BLaER1 treated with 17β-estradiol and CSF1 and Interleukin-3, amounts not matched to agents 10 nM and 100 nM (cell line): ENCODE data around the gene C3.

Source experiments
- H3K27ac ChIP-seq, 11 experiments: shearing (Covaris generic); formaldehyde crosslinking; 2 replicates each; pipeline ENCODE4 v1.8.1; 2022
- H3K27me3 ChIP-seq, 11 experiments: shearing (Covaris generic); formaldehyde crosslinking; 2 replicates each; pipeline ENCODE4 v1.8.1; 2022
- H3K36me3 ChIP-seq, 11 experiments: shearing (Covaris generic); formaldehyde crosslinking; 2 replicates each; pipeline ENCODE4 v1.8.1; 2022
- H3K4me1 ChIP-seq, 10 experiments: shearing (Covaris generic); formaldehyde crosslinking; 2 replicates each; pipeline ENCODE4 v1.8.1; 2022
- H3K4me2 ChIP-seq, 11 experiments: shearing (Covaris generic); formaldehyde crosslinking; 2 replicates each; pipeline ENCODE4 v1.8.1; 2022
- H3K4me3 ChIP-seq, 10 experiments: shearing (Covaris generic); formaldehyde crosslinking; 2 replicates each; pipeline ENCODE4 v1.8.1; 2022
- H3K9ac ChIP-seq, 11 experiments: shearing (Covaris generic); formaldehyde crosslinking; 2 replicates each; pipeline ENCODE4 v1.8.1; 2022
- H3K9me3 ChIP-seq, 11 experiments: shearing (Covaris generic); formaldehyde crosslinking; replicated peaks in 1 of 11; 2 replicates each; pipeline ENCODE4 v1.8.1; 2022
- H4K20me1 ChIP-seq, 11 experiments: shearing (Covaris generic); formaldehyde crosslinking; 2 replicates each; pipeline ENCODE4 v1.8.1; 2022
- Cebpa-rat ChIP-seq, 11 experiments: shearing (Covaris generic); IDR thresholded peaks; 2 replicates each; pipeline ENCODE4 v1.8.1; 2022

C3 gene

DNA sequence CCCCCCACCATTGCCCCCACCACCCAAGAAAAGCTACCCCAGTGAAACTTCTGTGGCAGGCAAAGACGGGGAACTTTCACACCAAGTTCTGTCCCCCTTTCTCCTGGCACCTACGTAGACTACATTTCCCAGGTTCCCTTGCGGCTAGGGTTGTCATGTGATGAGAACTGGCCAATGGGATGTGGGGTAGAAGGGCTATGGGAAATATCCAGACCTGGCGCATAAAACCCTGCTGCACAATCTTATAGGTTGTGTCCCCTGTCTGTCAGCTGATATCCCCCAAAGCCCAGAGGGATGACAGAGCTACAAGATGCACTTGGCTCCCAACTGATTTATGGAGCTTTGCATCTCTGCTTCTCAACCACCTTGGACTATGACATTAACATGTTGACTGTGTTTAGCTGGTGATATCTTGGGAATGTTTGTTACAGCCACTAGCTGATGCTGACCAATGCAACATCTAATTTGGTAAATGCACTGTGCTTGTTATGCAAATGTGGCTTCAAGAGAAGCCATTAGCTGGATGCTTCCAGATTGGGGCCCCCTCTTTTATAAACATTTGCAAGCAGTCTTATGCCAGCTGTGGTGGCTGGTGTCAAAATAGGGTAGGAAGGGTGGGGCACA, 40.7 kb upstream of the C3 start:
- H3K4me3 ChIP-seq, result no peak overlapping the region
- peaks cover 0 to 10% (median 0%) of the 10 kb centered on the region in 11 experiments; a peak in 8 of 22 replicates for H3K9me3 ChIP-seq
- H3K4me1 ChIP-seq, result peaks cover 5 to 20% (median 17%) of the 10 kb centered on the region in 10 experiments
- no peak overlapping the region for H3K27ac ChIP-seq
- H4K20me1 ChIP-seq, result no peaks in the 10 kb centered on the region
- H3K27me3 ChIP-seq, result no peaks in the 10 kb centered on the region
- H3K4me2 ChIP-seq, result no peak overlapping the region
- no peaks in the 10 kb centered on the region; a peak in 1 of 22 replicates for H3K36me3 ChIP-seq
- TF ChIP-seq Cebpa-rat (IDR thresholded peaks at IDR 0.05), result no peak
- H3K9ac ChIP-seq, result no peak overlapping the region

DNA sequence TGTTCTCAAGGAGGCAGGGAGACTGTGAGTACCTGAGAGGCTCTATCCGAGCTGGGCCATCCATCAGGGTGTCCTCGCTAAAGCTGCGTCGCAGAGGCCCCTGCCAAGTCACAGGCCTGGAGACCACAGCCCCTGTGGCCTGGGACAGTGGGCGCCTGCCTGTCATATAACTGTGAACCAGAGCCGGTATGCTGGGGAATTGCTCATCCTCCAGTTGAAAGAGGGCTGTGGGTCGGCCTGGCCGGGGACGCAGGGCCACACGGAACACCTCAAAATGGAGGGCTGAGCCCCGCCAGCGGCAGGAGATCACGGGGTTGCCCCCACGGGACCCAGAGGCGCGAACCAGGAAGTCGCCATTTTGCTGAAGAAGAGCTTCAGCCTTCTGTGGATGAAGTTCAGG, 40.2 kb upstream of the C3 start:
- no peaks in the 10 kb centered on the region for H3K27me3 ChIP-seq
- no peak overlapping the region for H3K4me3 ChIP-seq
- H3K4me2 ChIP-seq, result no peak overlapping the region
- no peak overlapping the region for H3K9ac ChIP-seq
- peaks cover 0 to 16% (median 12%) of the 10 kb centered on the region in 10 experiments; a peak in 13 of 20 replicates for H3K4me1 ChIP-seq
- no peak overlapping the region for H3K27ac ChIP-seq
- H3K9me3 ChIP-seq, result peaks cover 0 to 10% (median 0%) of the 10 kb centered on the region in 11 experiments; a peak in 8 of 22 replicates
- TF ChIP-seq Cebpa-rat (IDR thresholded peaks at IDR 0.05), result no peak
- no peaks in the 10 kb centered on the region for H4K20me1 ChIP-seq
- no peaks in the 10 kb centered on the region; a peak in 1 of 22 replicates for H3K36me3 ChIP-seq

DNA sequence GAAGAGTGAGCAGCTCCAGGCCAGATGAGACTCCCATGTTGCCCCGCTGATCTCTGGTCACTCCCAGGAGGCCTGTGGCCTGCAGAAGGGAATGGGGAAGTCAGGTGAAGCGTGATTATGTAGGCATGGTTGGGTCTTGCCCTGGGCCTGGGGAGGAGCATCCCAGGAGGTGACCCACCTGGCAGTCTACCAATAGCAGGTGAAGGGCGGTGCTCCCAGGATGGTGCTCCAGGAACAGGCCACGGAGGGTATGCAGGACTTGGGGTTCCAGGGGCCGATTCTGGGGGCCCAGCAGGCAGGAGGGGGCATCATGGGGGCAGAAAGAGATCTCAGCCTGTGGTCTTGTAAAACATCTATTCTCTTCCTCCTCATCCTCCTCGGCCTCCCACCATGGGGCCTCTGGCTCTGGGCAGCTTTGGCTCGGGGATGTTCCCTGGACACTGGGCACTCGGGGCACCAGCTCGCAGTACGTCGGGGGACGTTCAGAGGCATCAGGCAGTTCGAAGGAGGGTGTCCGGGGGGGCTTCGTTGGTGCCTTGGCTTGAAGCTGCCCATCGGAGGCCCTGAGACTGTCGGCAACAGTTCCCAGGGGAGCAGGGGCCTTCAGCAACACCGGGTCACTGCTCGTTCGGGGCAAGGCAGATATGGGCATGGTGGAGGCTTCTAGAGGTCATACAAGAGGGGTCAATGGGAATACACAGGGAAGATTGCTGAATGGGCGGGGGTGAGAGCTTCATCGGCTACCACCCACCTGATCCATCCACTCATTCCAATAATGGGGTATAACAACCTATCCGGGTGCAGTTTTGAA, 34.4 kb upstream of the C3 start:
- Histone ChIP-seq H3K4me3 (no peak overlapping the region), H3K4me1 (peaks cover 14 to 37% (median 29%) of the 10 kb centered on the region in 10 experiments; a peak in 18 of 20 replicates), H4K20me1 (peaks cover 0 to 19% (median 0%) of the 10 kb centered on the region in 11 experiments; a peak in 2 of 22 replicates), H3K9ac (no peak overlapping the region), H3K27ac (no peak overlapping the region), H3K27me3 (no peaks in the 10 kb centered on the region), H3K9me3 (no peaks in the 10 kb centered on the region), H3K36me3 (peaks cover 7 to 27% (median 25%) of the 10 kb centered on the region in 11 experiments; a peak in 20 of 22 replicates), H3K4me2 (peak overlapping the region in 7 of 11 experiments; percentile 21 to 93 (median 84); a peak in 5 of 22 replicates)
- no peak for TF ChIP-seq Cebpa-rat (IDR thresholded peaks at IDR 0.05)

DNA sequence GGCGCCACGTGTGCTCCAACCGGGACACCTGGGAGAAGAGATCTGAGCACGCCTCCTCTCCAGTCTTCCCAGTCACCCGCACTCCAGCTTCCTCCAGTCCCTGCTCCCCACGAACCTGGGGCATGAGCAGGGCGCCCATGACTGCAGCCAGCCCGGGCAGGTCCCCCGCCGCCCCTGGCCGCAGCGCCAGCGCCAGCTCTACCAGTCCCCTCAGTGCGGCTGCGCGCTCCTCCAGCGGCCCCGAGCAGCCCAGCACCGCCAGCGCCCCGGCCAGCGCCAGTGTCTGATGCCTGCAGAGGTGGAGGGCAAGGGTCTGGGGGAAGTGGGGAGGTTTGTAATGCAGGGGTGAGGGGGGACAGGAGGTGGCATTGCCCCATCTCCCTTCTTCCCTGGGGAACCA, 33.7 kb upstream of the C3 start:
- Histone ChIP-seq H3K9me3 (no peaks in the 10 kb centered on the region), H3K4me3 (peak overlapping the region in 6 of 10 experiments; percentile 45 to 69 (median 57); a peak in 4 of 20 replicates), H4K20me1 (peaks cover 0 to 23% (median 0%) of the 10 kb centered on the region in 11 experiments; a peak in 3 of 22 replicates), H3K4me1 (peaks cover 14 to 37% (median 29%) of the 10 kb centered on the region in 10 experiments; a peak in 18 of 20 replicates), H3K4me2 (peak overlapping the region; percentile 21 to 95 (median 85); a peak in 18 of 22 replicates), H3K27me3 (no peaks in the 10 kb centered on the region), H3K9ac (no peak overlapping the region; a peak in 2 of 22 replicates), H3K36me3 (peaks cover 13 to 35% (median 32%) of the 10 kb centered on the region in 11 experiments), H3K27ac (0 out of 22 replicates have a peak overlapping the region, but pooled peaks of 1 of the 11 experiments have one; percentile 13)
- no peak for TF ChIP-seq Cebpa-rat (IDR thresholded peaks at IDR 0.05)

DNA sequence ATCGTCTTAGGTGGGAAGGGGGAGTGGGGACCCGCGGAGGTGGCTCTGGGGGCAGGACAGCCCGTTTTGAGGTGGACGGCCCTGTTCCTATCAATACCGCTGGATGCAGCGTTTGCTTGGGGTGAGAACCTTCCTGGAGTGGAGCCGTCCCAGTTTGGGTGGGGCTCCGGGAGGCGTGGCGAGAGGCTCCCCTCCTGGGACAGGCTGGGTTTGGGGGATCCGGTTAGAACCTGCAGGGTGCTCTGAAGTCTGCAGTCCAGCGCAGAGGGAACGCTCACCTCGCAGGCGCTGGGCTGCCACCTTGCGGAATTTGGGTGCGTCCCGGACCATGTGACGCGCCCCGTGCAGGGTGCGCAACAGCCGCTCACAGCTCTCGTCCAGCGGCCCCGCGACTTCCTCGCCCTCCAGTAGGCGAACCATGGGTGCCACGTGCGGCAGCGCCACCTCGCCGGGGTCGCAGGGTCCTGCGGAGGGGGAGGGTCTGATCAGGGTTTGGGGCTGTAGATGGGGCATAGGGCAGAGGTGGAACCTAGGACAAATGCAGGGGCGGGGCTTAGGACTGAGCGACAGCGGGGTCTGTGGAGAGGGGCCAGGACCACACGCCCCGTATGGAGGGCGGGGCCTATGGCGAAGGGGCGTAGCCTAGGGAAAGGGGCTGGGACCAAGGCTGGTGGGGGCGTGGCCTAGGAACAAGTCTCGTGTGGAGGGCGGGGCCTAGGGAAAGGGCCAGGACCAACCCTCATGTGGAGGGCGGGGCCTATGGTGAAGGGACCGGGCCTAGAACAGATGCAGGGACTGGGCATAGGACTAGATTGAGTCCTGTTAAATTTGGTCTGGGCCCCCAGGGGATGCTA, 33.0 kb upstream of the C3 start:
- Histone ChIP-seq H3K4me3 (peak overlapping the region; percentile 45 to 69 (median 56)), H3K4me2 (peak overlapping the region; percentile 81 to 95 (median 86)), H3K36me3 (peaks cover 16 to 42% (median 38%) of the 10 kb centered on the region in 11 experiments), H3K9me3 (no peaks in the 10 kb centered on the region), H3K27ac (peak overlapping the region in 10 of 11 experiments; percentile 9 to 77 (median 58); a peak in 20 of 22 replicates), H3K27me3 (no peaks in the 10 kb centered on the region), H3K9ac (peak overlapping the region; percentile 36 to 78 (median 70); a peak in 20 of 22 replicates), H3K4me1 (peaks cover 14 to 40% (median 32%) of the 10 kb centered on the region in 10 experiments; a peak in 18 of 20 replicates), H4K20me1 (peaks cover 0 to 27% (median 0%) of the 10 kb centered on the region in 11 experiments; a peak in 3 of 22 replicates)
- TF ChIP-seq Cebpa-rat (IDR thresholded peaks at IDR 0.05), result no peak

DNA sequence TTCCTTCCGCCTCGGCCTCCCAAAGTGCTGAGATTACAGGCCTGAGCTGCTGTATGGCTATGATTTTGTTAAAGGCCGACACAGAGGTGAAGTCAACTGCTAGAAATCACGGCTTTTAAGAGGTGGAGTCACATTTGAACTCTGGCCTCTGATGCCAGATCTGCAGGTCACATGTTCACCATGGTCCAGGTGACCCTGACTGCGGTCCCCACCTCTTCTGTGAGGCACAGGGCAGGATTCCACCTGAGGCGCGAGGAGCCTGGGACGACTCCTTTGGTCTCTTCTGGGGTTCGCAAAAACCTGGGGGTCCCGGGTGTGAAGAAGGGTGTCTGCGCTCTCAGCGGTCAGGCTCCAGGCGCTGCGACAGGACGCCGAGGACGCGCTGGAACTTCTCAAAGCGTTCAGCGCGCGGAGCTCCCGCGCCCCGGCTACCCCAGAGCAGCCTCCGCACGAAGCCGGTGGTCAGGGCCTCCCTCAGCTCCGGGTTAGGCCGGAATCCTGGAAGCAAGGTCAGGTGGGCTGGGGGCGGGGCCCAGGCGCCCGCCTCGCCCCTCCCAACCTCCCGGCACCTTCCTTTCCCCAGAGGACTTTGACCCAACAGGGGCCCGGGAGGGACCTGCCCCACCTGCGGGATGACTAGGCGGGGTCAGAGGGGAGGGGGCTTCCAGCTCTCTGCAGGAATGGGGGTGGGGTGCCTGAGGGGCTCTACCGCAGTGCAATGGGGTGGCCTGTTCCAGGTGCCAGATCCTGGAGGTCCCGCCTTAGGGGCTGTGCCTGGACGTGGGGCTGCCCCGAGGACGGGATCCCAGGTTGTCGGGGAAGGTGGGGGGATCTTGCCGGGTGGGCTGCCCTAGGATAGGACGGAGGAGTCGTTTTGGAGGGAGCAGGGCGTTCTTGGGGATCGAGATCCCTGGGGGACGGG, 32.1 kb upstream of the C3 start:
- H3K9ac ChIP-seq, result peak overlapping the region; percentile 36 to 78 (median 70); a peak in 19 of 22 replicates

DNA sequence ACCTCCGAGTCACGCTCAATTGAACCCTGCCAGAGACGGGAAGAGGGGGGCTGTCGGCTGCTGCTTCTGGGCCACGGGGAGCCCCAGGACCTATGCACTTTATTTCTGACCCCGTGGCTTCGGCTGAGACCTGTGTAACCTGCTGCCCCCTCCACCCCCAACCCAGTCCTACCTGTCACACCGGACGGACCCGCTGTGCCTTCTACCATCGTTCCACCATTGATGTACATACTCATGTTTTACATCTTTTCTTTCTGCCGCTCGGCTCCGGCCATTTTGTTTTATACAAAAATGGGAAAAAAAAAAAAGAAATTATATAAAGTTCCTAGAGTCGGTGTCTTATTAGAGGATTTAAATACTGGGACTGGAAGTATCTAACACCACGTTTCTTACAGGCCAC, 30.7 kb upstream of the C3 start:
- Histone ChIP-seq H3K27ac (no peak overlapping the region), H3K4me2 (no peak overlapping the region), H3K4me1 (peaks cover 14 to 30% (median 24%) of the 10 kb centered on the region in 10 experiments; a peak in 18 of 20 replicates), H3K36me3 (peaks cover 38 to 64% (median 60%) of the 10 kb centered on the region in 11 experiments), H3K9ac (no peak overlapping the region), H3K27me3 (no peaks in the 10 kb centered on the region), H3K9me3 (no peaks in the 10 kb centered on the region), H3K4me3 (no peak overlapping the region), H4K20me1 (peaks cover 0 to 29% (median 0%) of the 10 kb centered on the region in 11 experiments; a peak in 3 of 22 replicates)
- TF ChIP-seq Cebpa-rat (IDR thresholded peaks at IDR 0.05), result no peak

More for the DNA sequence above, 32.1 kb upstream of the C3 start:
- TF ChIP-seq Cebpa-rat (IDR thresholded peaks at IDR 0.05), result no peak
- peaks cover 14 to 42% (median 33%) of the 10 kb centered on the region in 10 experiments; a peak in 18 of 20 replicates for H3K4me1 ChIP-seq
- H3K36me3 ChIP-seq, result peaks cover 25 to 51% (median 47%) of the 10 kb centered on the region in 11 experiments
- peak overlapping the region; percentile 45 to 69 (median 56) for H3K4me3 ChIP-seq
- peaks cover 0 to 29% (median 0%) of the 10 kb centered on the region in 11 experiments; a peak in 3 of 22 replicates for H4K20me1 ChIP-seq
- no peaks in the 10 kb centered on the region for H3K9me3 ChIP-seq
- peak overlapping the region in 10 of 11 experiments; percentile 9 to 77 (median 58); a peak in 20 of 22 replicates for H3K27ac ChIP-seq
- H3K4me2 ChIP-seq, result peak overlapping the region; percentile 81 to 95 (median 86)
- H3K27me3 ChIP-seq, result no peaks in the 10 kb centered on the region
